Natural killer cell (primary cell): Measurements from ENCODE around the gene MAN1C1. TPM values are rescaled to one million over a fixed set of nuclear protein-coding genes. Genes with fewer than 3 reads are reported as not detected.

Source experiments
- ATAC-seq, 3 donors: fragments of 150-1000 bp in 2 of 3; fragments of 200-7000 bp in 1 of 3; cut with Tn5 transposase; 1 replicate in 1 of 3; 2 replicates in 2 of 3; pipeline ENCODE4 v1.10.0; 2021; ENCODE audit warnings: mild to moderate bottlenecking in 2 of 3, moderate library complexity in 2 of 3
- DNase-seq, 2 donors: peaks; one replicate each; pipeline versions ENCODE4 v3.0.0 to v3.0.0-alpha.2; 2013 to 2021; ENCODE audit warnings: mixed read lengths in 1 of 2
- H3K27ac ChIP-seq: one replicate; pipeline ENCODE4 v1.5.1; 2013; ENCODE audit warnings: mild to moderate bottlenecking, low read length
- H3K27me3 ChIP-seq: one replicate; pipeline ENCODE4 v1.6.1; 2013; ENCODE audit warnings: low read length; ENCODE audit not compliant: control insufficient read depth, insufficient read depth
- H3K36me3 ChIP-seq: one replicate; pipeline ENCODE4 v1.6.1; 2013; ENCODE audit warnings: low read length; ENCODE audit not compliant: control insufficient read depth, insufficient read depth
- H3K4me1 ChIP-seq: one replicate; pipeline ENCODE4 v1.6.1; 2013; ENCODE audit warnings: low read length; ENCODE audit not compliant: control insufficient read depth, insufficient read depth
- H3K4me3 ChIP-seq: one replicate; pipeline ENCODE4 v1.5.1; 2013; ENCODE audit warnings: low read length
- H3K9me3 ChIP-seq: one replicate; pipeline ENCODE4 v1.6.1; 2013; ENCODE audit warnings: low read length; ENCODE audit not compliant: control insufficient read depth, insufficient read depth
- H3K27ac Mint-ChIP-seq, 2 donors: one replicate each; pipeline ENCODE4 v1.8.0; 2022; ENCODE audit warnings: mild to moderate bottlenecking in 2 of 2, mixed read lengths in 2 of 2, moderate library complexity in 1 of 2
- H3K27me3 Mint-ChIP-seq, 2 donors: one replicate each; pipeline ENCODE4 v1.8.0; 2022; ENCODE audit warnings: low read depth in 2 of 2, mixed read lengths in 2 of 2
- H3K36me3 Mint-ChIP-seq: one replicate; pipeline ENCODE4 v1.8.0; 2022; ENCODE audit warnings: mixed read lengths
- H3K4me1 Mint-ChIP-seq, 2 donors: one replicate each; pipeline ENCODE4 v1.8.0; 2022; ENCODE audit warnings: mixed read lengths in 2 of 2
- H3K4me3 Mint-ChIP-seq: one replicate; pipeline ENCODE4 v1.8.0; 2022; ENCODE audit warnings: mild to moderate bottlenecking, moderate library complexity, mixed read lengths
- H3K9me3 Mint-ChIP-seq, 2 donors: one replicate each; pipeline ENCODE4 v1.8.0; 2022; ENCODE audit warnings: mixed read lengths in 2 of 2
- CTCF ChIP-seq: fragments of 200-600 bp; IDR thresholded peaks from one replicate; pipeline ENCODE4 v1.8.0; 2022; ENCODE audit warnings: antibody characterized with exemption
- WGBS: methylation state at CpG from one replicate; pipeline ENCODE4 v1.1.7; 2013; ENCODE audit warnings: missing lambda C conversion rate; ENCODE audit not compliant: insufficient coverage; 5-methylcytosine and 5-hydroxymethylcytosine counted together
- intact Hi-C: fragments of 100-400 bp; cut with micrococcal nuclease; formaldehyde crosslinking; loops from one replicate; pipeline ENCODE4 v1.14.2; 2022
- total RNA-seq, 4 donors: library from RNA; stranded (reverse); fragments of 120-200 nt in 1 of 4; gene quantifications; one replicate each; pipeline versions ENCODE4 v1.2.3 to v1.2.4, GENCODE V29; 2013 to 2022

Gene MAN1C1
- total RNA-seq, 3 donors from 2014 or later (not counting 1 experiment from before 2014, with no cell fraction given) = 3.6 to 7.5 (median 7.1) TPM

- no peak overlapping the region for H3K27ac ChIP-seq
- H3K4me1 ChIP-seq = peaks cover 14% of the 10 kb centered on the region
- Mint-ChIP-seq H3K4me1 (peaks cover 0 to 13% of the 10 kb centered on the region in 2 donors), H3K4me3 (no peak overlapping the region), H3K36me3 (no peaks in the 10 kb centered on the region), H3K27ac (no peak overlapping the region), H3K9me3 (no peaks in the 10 kb centered on the region), H3K27me3 (peaks cover 9 to 12% of the 10 kb centered on the region in 2 donors)
- H3K9me3 ChIP-seq = no peaks in the 10 kb centered on the region
- no peak for TF ChIP-seq CTCF
- intact Hi-C loops = no loop called here
- ATAC-seq = no peak
- no peak overlapping the region for H3K4me3 ChIP-seq
- H3K36me3 ChIP-seq = peaks cover 2% of the 10 kb centered on the region
- DNase-seq = no peak
- peaks cover 2% of the 10 kb centered on the region for H3K27me3 ChIP-seq
Observed at GRCh38 chr1:25767437-25767770, 150.8 kb downstream of the MAN1C1 start.

- Histone ChIP-seq H3K27me3 (peaks cover 2% of the 10 kb centered on the region), H3K4me1 (peaks cover 22% of the 10 kb centered on the region), H3K27ac (no peak overlapping the region), H3K36me3 (peaks cover 2% of the 10 kb centered on the region), H3K4me3 (no peak overlapping the region), H3K9me3 (no peaks in the 10 kb centered on the region)
- no peak for TF ChIP-seq CTCF
- intact Hi-C loops = no loop called here
- H3K27ac Mint-ChIP-seq = no peak overlapping the region
- DNase-seq = no peak
- H3K4me3 Mint-ChIP-seq = no peak overlapping the region
- 90% methylated on average over 2 of the region's 2 CpGs for WGBS
- H3K4me1 Mint-ChIP-seq = peaks cover 2 to 16% of the 10 kb centered on the region in 2 donors
- H3K27me3 Mint-ChIP-seq = peaks cover 9 to 12% of the 10 kb centered on the region in 2 donors
- ATAC-seq = peak in 1 of 3 donors; percentile 33
- H3K36me3 Mint-ChIP-seq = no peaks in the 10 kb centered on the region
- no peaks in the 10 kb centered on the region for H3K9me3 Mint-ChIP-seq
Observed at GRCh38 chr1:25768999-25769398, 152.4 kb downstream of the MAN1C1 start.

- no peaks in the 10 kb centered on the region for H3K9me3 Mint-ChIP-seq
Observed at GRCh38 chr1:25769625-25770383, 153.2 kb downstream of the MAN1C1 start.

More at GRCh38 chr1:25769625-25770383, 153.2 kb downstream of the MAN1C1 start:
- Mint-ChIP-seq H3K4me3 (no peak overlapping the region), H3K27ac (no peak overlapping the region), H3K4me1 (peaks cover 11 to 24% of the 10 kb centered on the region in 2 donors), H3K36me3 (no peaks in the 10 kb centered on the region), H3K27me3 (peaks cover 9 to 12% of the 10 kb centered on the region in 2 donors)
- WGBS = 94% methylated on average over 27 of the region's 27 CpGs
- H3K4me3 ChIP-seq = no peak overlapping the region
- peaks cover 2% of the 10 kb centered on the region for H3K27me3 ChIP-seq
- peaks cover 30% of the 10 kb centered on the region for H3K4me1 ChIP-seq
- peaks cover 2% of the 10 kb centered on the region for H3K36me3 ChIP-seq
- no peak for TF ChIP-seq CTCF
- H3K27ac ChIP-seq = no peak overlapping the region
- ATAC-seq (no peak), DNase-seq (no peak)
- intact Hi-C loops = loop anchor here (10.0 kb wide), 1 partner anchor 225 kb away; the partner anchor contains the start of gene LDLRAP1
- no peaks in the 10 kb centered on the region for H3K9me3 ChIP-seq
